A673 (cell line): ENCODE data around the gene CNTN6.

ENCODE experiments used
- CTCF ChIP-seq: fragments of 300-800, 200-600 bp; sonication (generic); conservative IDR thresholded peaks from 2 replicates; pipeline ENCODE4 v1.5.1; 2017; ENCODE audit warnings: low read depth, mild to moderate bottlenecking, antibody characterized with exemption, low read length, moderate library complexity, mixed read lengths
- EZH2 ChIP-seq: fragments of 200-600 bp; sonication (generic); IDR thresholded peaks from 2 replicates; pipeline ENCODE4 v1.6.1; 2017; ENCODE audit warnings: borderline replicate concordance, low read depth, mild to moderate bottlenecking, mixed read lengths, antibody characterized with exemption, low read length; ENCODE audit not compliant: poor library complexity, severe bottlenecking

DNA sequence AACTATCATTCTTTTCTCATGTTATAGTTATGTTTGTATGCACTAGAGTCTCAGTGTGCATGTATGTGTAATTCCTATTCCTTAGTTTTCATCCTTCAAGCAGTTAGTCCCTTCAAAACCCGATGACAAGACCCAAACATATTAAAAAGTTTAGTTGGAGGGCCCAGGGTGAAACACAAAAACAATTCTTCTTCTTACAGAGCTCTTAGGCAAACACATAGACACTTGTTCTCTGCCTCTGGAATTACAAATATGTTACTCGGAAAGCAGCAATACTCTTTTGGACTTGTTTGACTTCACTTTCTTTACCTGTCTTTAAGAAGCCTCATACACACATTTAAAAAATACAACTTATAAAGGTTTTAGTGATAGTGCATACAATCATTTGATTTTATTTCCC lies 763 bp upstream of the CNTN6 start:
- no peak for TF ChIP-seq CTCF
- TF ChIP-seq EZH2, result no peak
